Measurements from ENCODE around the gene ATP2B2. TPM values are rescaled to one million over a fixed set of nuclear protein-coding genes. Genes with fewer than 3 reads are reported as not detected.

The ATP2B2 gene
- total RNA-seq, 1 experiment from 2014 or later = not detected

- DNase-seq (ENCODE audit: unreplicated experiment) = no peak
- BruUV-seq (replicated peaks) = no TSS peak
- Mint-ChIP-seq H3K4me1 (ENCODE audit: insufficient read depth, unreplicated experiment) (no peaks in the 10 kb centered on the region), H3K36me3 (ENCODE audit: insufficient read depth, unreplicated experiment) (peaks cover 74% of the 10 kb centered on the region), H3K9me3 (ENCODE audit: unreplicated experiment) (no peaks in the 10 kb centered on the region), H3K27ac (ENCODE audit: low read depth, unreplicated experiment) (no peak overlapping the region), H3K27me3 (ENCODE audit: insufficient read depth, unreplicated experiment) (no peaks in the 10 kb centered on the region), H3K4me3 (ENCODE audit: unreplicated experiment) (no peak overlapping the region)
- no peak for TF ChIP-seq CTCF (IDR thresholded peaks at IDR 0.05; ENCODE audit: unreplicated experiment)
- intact Hi-C loops (cut with micrococcal nuclease) = loop anchor here (10.0 kb wide), 1 partner anchor 436 kb away; the partner anchor contains the start of gene RPUSD3
- ChIA-PET CTCF (interaction anchor here (0.7 to 0.9 kb wide), 2 partner anchors 28 to 489 kb away, joined by 3 to 4 read pairs; no protein-coding TSS in a partner anchor), POLR2A (interaction anchor here (0.6 to 0.9 kb wide), 2 partner anchors 32 to 418 kb away, joined by 3 read pairs; partner anchors contain the start of gene TATDN2)
Observed at GRCh38 chr3:10280571-10280970, 224.8 kb downstream of the ATP2B2 start.

GRCh38 chr3:10280177-10280529 is 225.2 kb downstream of the ATP2B2 start:
- no peak for DNase-seq (ENCODE audit: unreplicated experiment)
- H3K27me3 Mint-ChIP-seq (ENCODE audit: insufficient read depth, unreplicated experiment) = no peaks in the 10 kb centered on the region
- intact Hi-C loops (cut with micrococcal nuclease) = loop anchor here (10.0 kb wide), 1 partner anchor 435 kb away; the partner anchor contains the start of gene RPUSD3
- ChIA-PET CTCF (interaction anchor here (0.9 to 1.2 kb wide), 2 partner anchors 347 to 489 kb away, joined by 3 read pairs; no protein-coding TSS in a partner anchor), POLR2A (interaction anchor here (0.9 kb wide), 1 partner anchor 32 kb away, joined by 3 read pairs; the partner anchor contains the start of gene TATDN2)
- H3K27ac Mint-ChIP-seq (ENCODE audit: low read depth, unreplicated experiment) = no peak overlapping the region
- no peaks in the 10 kb centered on the region for H3K4me1 Mint-ChIP-seq (ENCODE audit: insufficient read depth, unreplicated experiment)
- no peak overlapping the region for H3K4me3 Mint-ChIP-seq (ENCODE audit: unreplicated experiment)
- peaks cover 76% of the 10 kb centered on the region for H3K36me3 Mint-ChIP-seq (ENCODE audit: insufficient read depth, unreplicated experiment)
- BruUV-seq (replicated peaks) = no TSS peak
- no peaks in the 10 kb centered on the region for H3K9me3 Mint-ChIP-seq (ENCODE audit: unreplicated experiment)
- no peak for TF ChIP-seq CTCF (IDR thresholded peaks at IDR 0.05; ENCODE audit: unreplicated experiment)

- TSS peak; percentile 29 for BruUV-seq (replicated peaks)
- CTCF ChIA-PET = interaction anchor here (0.9 to 1.2 kb wide), 2 partner anchors 347 to 488 kb away, joined by 3 read pairs; no protein-coding TSS in a partner anchor
- no peaks in the 10 kb centered on the region for H3K27me3 Mint-ChIP-seq (ENCODE audit: insufficient read depth, unreplicated experiment)
- H3K9me3 Mint-ChIP-seq (ENCODE audit: unreplicated experiment) = no peaks in the 10 kb centered on the region
- no peak overlapping the region for H3K27ac Mint-ChIP-seq (ENCODE audit: low read depth, unreplicated experiment)
- no peak overlapping the region for H3K4me3 Mint-ChIP-seq (ENCODE audit: unreplicated experiment)
- peaks cover 72% of the 10 kb centered on the region for H3K36me3 Mint-ChIP-seq (ENCODE audit: insufficient read depth, unreplicated experiment)
- POLR2A ChIA-PET = no interaction called here
- TF ChIP-seq CTCF (IDR thresholded peaks at IDR 0.05; ENCODE audit: unreplicated experiment) = no peak
- no peak for DNase-seq (ENCODE audit: unreplicated experiment)
- no peaks in the 10 kb centered on the region for H3K4me1 Mint-ChIP-seq (ENCODE audit: insufficient read depth, unreplicated experiment)
- intact Hi-C loops (cut with micrococcal nuclease) = loop anchor here (10.0 kb wide), 1 partner anchor 435 kb away; the partner anchor contains the start of gene RPUSD3
Observed at GRCh38 chr3:10279384-10280176, 225.8 kb downstream of the ATP2B2 start.

GRCh38 chr3:10278501-10278900 is 226.9 kb downstream of the ATP2B2 start:
- Mint-ChIP-seq H3K36me3 (ENCODE audit: insufficient read depth, unreplicated experiment) (peaks cover 66% of the 10 kb centered on the region), H3K4me1 (ENCODE audit: insufficient read depth, unreplicated experiment) (peaks cover 8% of the 10 kb centered on the region), H3K9me3 (ENCODE audit: unreplicated experiment) (no peaks in the 10 kb centered on the region), H3K4me3 (ENCODE audit: unreplicated experiment) (no peak overlapping the region), H3K27ac (ENCODE audit: low read depth, unreplicated experiment) (no peak overlapping the region), H3K27me3 (ENCODE audit: insufficient read depth, unreplicated experiment) (no peaks in the 10 kb centered on the region)
- BruUV-seq (replicated peaks) = no TSS peak
- POLR2A ChIA-PET = interaction anchor here (0.5 kb wide), 1 partner anchor 9 kb away, joined by 3 read pairs; no protein-coding TSS in a partner anchor
- intact Hi-C loops (cut with micrococcal nuclease) = no loop called here
- CTCF ChIA-PET = no interaction called here
- no peak for DNase-seq (ENCODE audit: unreplicated experiment)
- no peak for TF ChIP-seq CTCF (IDR thresholded peaks at IDR 0.05; ENCODE audit: unreplicated experiment)
